Glutamatergic neuron (in vitro differentiated cells): ENCODE results near the gene TNFRSF1A. TPM values are rescaled to one million over a fixed set of nuclear protein-coding genes. Genes with fewer than 3 reads are reported as not detected.

ENCODE experiments used
- DNase-seq: peaks from one replicate; pipeline ENCODE4 v3.0.0; 2022
- H3K27ac Mint-ChIP-seq: one replicate; pipeline ENCODE4 v1.8.0; 2020; ENCODE audit warnings: mild to moderate bottlenecking, mixed read lengths, inconsistent platforms; ENCODE audit not compliant: unreplicated experiment
- H3K27me3 Mint-ChIP-seq: one replicate; pipeline ENCODE4 v1.8.0; 2020; ENCODE audit warnings: mild to moderate bottlenecking, moderate library complexity, mixed read lengths, inconsistent platforms; ENCODE audit not compliant: unreplicated experiment
- H3K36me3 Mint-ChIP-seq: one replicate; pipeline ENCODE4 v1.8.0; 2020; ENCODE audit warnings: mild to moderate bottlenecking, mixed read lengths, inconsistent platforms; ENCODE audit not compliant: unreplicated experiment
- H3K4me1 Mint-ChIP-seq: one replicate; pipeline ENCODE4 v1.8.0; 2020; ENCODE audit warnings: mild to moderate bottlenecking, low read depth, mixed read lengths, inconsistent platforms; ENCODE audit not compliant: unreplicated experiment
- H3K4me3 Mint-ChIP-seq: one replicate; pipeline ENCODE4 v1.8.0; 2020; ENCODE audit warnings: mild to moderate bottlenecking, mixed read lengths, inconsistent platforms; ENCODE audit not compliant: unreplicated experiment
- H3K9me3 Mint-ChIP-seq: one replicate; pipeline ENCODE4 v1.8.0; 2020; ENCODE audit warnings: mild to moderate bottlenecking, moderate library complexity, mixed read lengths, inconsistent platforms; ENCODE audit not compliant: unreplicated experiment
- CTCF ChIP-seq: fragments of 200-600 bp; sonication (generic); IDR thresholded peaks from one replicate; pipeline ENCODE4 v1.5.0; 2021; ENCODE audit not compliant: partially characterized antibody, unreplicated experiment
- total RNA-seq: library from RNA; stranded (reverse); fragmentation: NEBNext Ultra II Directional; extraction: Animal tissue kit (Norgen Biotek cat#: 25700); gene quantifications from one replicate; pipeline ENCODE4 v1.2.1, GENCODE V29; 2021; ENCODE audit not compliant: unreplicated experiment

The TNFRSF1A gene
- total RNA-seq, 1 donor from 2014 or later: 7.4 TPM

GRCh38 chr12:6374028-6374785 is 32.3 kb upstream of the TNFRSF1A start:
- Mint-ChIP-seq H3K4me3 (no peak overlapping the region), H3K4me1 (peaks cover 9% of the 10 kb centered on the region), H3K27ac (no peak overlapping the region), H3K36me3 (no peaks in the 10 kb centered on the region), H3K9me3 (peaks cover 3% of the 10 kb centered on the region), H3K27me3 (peaks cover 20% of the 10 kb centered on the region)
- no peak for DNase-seq
- no peak for TF ChIP-seq CTCF

GRCh38 chr12:6373022-6373787 is 31.3 kb upstream of the TNFRSF1A start:
- Mint-ChIP-seq H3K27ac (no peak overlapping the region), H3K4me1 (peaks cover 9% of the 10 kb centered on the region), H3K9me3 (peaks cover 4% of the 10 kb centered on the region), H3K4me3 (no peak overlapping the region), H3K36me3 (no peaks in the 10 kb centered on the region), H3K27me3 (peaks cover 20% of the 10 kb centered on the region)
- DNase-seq: no peak
- no peak for TF ChIP-seq CTCF

- Mint-ChIP-seq H3K4me3 (no peak overlapping the region), H3K36me3 (no peaks in the 10 kb centered on the region), H3K27me3 (peaks cover 20% of the 10 kb centered on the region), H3K27ac (no peak overlapping the region), H3K4me1 (peaks cover 9% of the 10 kb centered on the region), H3K9me3 (peaks cover 4% of the 10 kb centered on the region)
- DNase-seq: no peak
- no peak for TF ChIP-seq CTCF
Observed at GRCh38 chr12:6372403-6373003, 30.6 kb upstream of the TNFRSF1A start.

- no peaks in the 10 kb centered on the region for H3K36me3 Mint-ChIP-seq
- H3K27ac Mint-ChIP-seq: no peak overlapping the region
- no peak overlapping the region for H3K4me3 Mint-ChIP-seq
- DNase-seq: no peak
- H3K27me3 Mint-ChIP-seq: peaks cover 15% of the 10 kb centered on the region
- no peak for TF ChIP-seq CTCF
- peaks cover 4% of the 10 kb centered on the region for H3K9me3 Mint-ChIP-seq
- peaks cover 8% of the 10 kb centered on the region for H3K4me1 Mint-ChIP-seq
Observed at GRCh38 chr12:6370994-6371754, 29.3 kb upstream of the TNFRSF1A start.
